HEK293T (cell line): ENCODE data around the gene SPRR2G.

ENCODE experiments used
- CTCF ChIA-PET: fragments of 350-600 bp; formaldehyde crosslinking; extraction: SDS; loops from one replicate; lab custom pipeline; 2021; ENCODE audit warnings: antibody characterized with exemption, inconsistent platforms; lab: Yijun Ruan, JAX
- POLR2A ChIA-PET: fragments of 350-600 bp; formaldehyde crosslinking; extraction: SDS; loops from one replicate; lab custom pipeline; 2020; ENCODE audit warnings: antibody characterized with exemption, inconsistent platforms; lab: Yijun Ruan, JAX
- DNase-seq: peaks from one replicate; pipeline ENCODE4 v3.0.0; 2012; ENCODE audit warnings: mixed read lengths; ENCODE audit errors: extremely low spot score
- ARNT ChIP-seq: fragments of 450-650 bp; IDR thresholded peaks from 2 replicates; pipeline ENCODE4 v1.6.1; 2017; ENCODE audit warnings: mild to moderate bottlenecking
- BHLHE40 ChIP-seq: fragments of 450-650 bp; IDR thresholded peaks from 2 replicates; pipeline ENCODE4 v1.6.1; 2016; ENCODE audit warnings: mild to moderate bottlenecking, moderate library complexity, borderline replicate concordance
- CTBP1 ChIP-seq: fragments of 450-650 bp; IDR thresholded peaks from 2 replicates; pipeline ENCODE4 v1.6.1; 2016; ENCODE audit warnings: borderline replicate concordance
- ELF4 ChIP-seq: fragments of 450-650 bp; IDR thresholded peaks from 2 replicates; pipeline ENCODE4 v1.6.1; 2017; ENCODE audit warnings: antibody characterized with exemption
- FOXA1 ChIP-seq: fragments of 450-650 bp; IDR thresholded peaks from 2 replicates; pipeline ENCODE4 v1.6.1; 2016; ENCODE audit warnings: mild to moderate bottlenecking
- FOXK2 ChIP-seq: fragments of 450-650 bp; IDR thresholded peaks from 2 replicates; pipeline ENCODE4 v1.6.1; 2016; ENCODE audit warnings: mild to moderate bottlenecking
- FOXM1 ChIP-seq: fragments of 450-650 bp; IDR thresholded peaks from 2 replicates; pipeline ENCODE4 v1.6.1; 2017; ENCODE audit warnings: mild to moderate bottlenecking, borderline replicate concordance
- HDGF ChIP-seq: fragments of 450-650 bp; IDR thresholded peaks from 2 replicates; pipeline ENCODE4 v1.6.1; 2017; ENCODE audit warnings: antibody characterized with exemption, borderline replicate concordance
- L3MBTL2 ChIP-seq: fragments of 450-650 bp; conservative IDR thresholded peaks from 2 replicates; pipeline ENCODE4 v1.6.1; 2016; ENCODE audit warnings: mild to moderate bottlenecking
- LEF1 ChIP-seq: fragments of 450-650 bp; IDR thresholded peaks from 2 replicates; pipeline ENCODE4 v1.6.1; 2017; ENCODE audit warnings: mild to moderate bottlenecking, borderline replicate concordance
- NFRKB ChIP-seq: fragments of 450-650 bp; IDR thresholded peaks from 2 replicates; pipeline ENCODE4 v1.6.1; 2016; ENCODE audit warnings: mild to moderate bottlenecking, moderate library complexity
- SP1 ChIP-seq: fragments of 450-650 bp; IDR thresholded peaks from 2 replicates; pipeline ENCODE4 v1.6.1; 2017
- SUZ12 ChIP-seq: fragments of 450-650 bp; IDR thresholded peaks from 2 replicates; pipeline ENCODE4 v1.6.1; 2016; ENCODE audit warnings: mild to moderate bottlenecking
- TARDBP ChIP-seq: fragments of 450-650 bp; IDR thresholded peaks from 2 replicates; pipeline ENCODE4 v1.6.1; 2016
- ZNF384 ChIP-seq: fragments of 450-650 bp; IDR thresholded peaks from 2 replicates; pipeline ENCODE4 v1.6.1; 2016
- TF ChIP-seq, protein P1 (sequence below): fragments of 450-650 bp; IDR thresholded peaks from 2 replicates; pipeline ENCODE4 v1.6.1; 2016

Gene SPRR2G

GRCh38 chr1:153178922-153179321 is 28.2 kb upstream of the SPRR2G start:
- POLR2A ChIA-PET: no interaction called here
- no peak for TF ChIP-seq NFRKB
- TF ChIP-seq, protein P1, sequence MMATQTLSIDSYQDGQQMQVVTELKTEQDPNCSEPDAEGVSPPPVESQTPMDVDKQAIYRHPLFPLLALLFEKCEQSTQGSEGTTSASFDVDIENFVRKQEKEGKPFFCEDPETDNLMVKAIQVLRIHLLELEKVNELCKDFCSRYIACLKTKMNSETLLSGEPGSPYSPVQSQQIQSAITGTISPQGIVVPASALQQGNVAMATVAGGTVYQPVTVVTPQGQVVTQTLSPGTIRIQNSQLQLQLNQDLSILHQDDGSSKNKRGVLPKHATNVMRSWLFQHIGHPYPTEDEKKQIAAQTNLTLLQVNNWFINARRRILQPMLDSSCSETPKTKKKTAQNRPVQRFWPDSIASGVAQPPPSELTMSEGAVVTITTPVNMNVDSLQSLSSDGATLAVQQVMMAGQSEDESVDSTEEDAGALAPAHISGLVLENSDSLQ: no peak
- TF ChIP-seq L3MBTL2: no peak
- no peak for TF ChIP-seq FOXM1
- no peak for TF ChIP-seq ELF4
- no peak for TF ChIP-seq SP1
- no peak for TF ChIP-seq FOXK2
- no peak for TF ChIP-seq HDGF
- no peak for TF ChIP-seq CTBP1
- TF ChIP-seq ZNF384: no peak
- no peak for TF ChIP-seq LEF1
- TF ChIP-seq ARNT: no peak
- CTCF ChIA-PET: no interaction called here
- no peak for DNase-seq

- ChIA-PET POLR2A (no interaction called here), CTCF (no interaction called here)
- TF ChIP-seq ARNT (no peak), L3MBTL2 (no peak), TARDBP (no peak), SUZ12 (no peak), HDGF (no peak), LEF1 (no peak), NFRKB (no peak), CTBP1 (no peak), BHLHE40 (no peak), FOXM1 (no peak), FOXK2 (no peak), SP1 (no peak), ELF4 (no peak), ZNF384 (no peak), FOXA1 (no peak)
- TF ChIP-seq, protein P1: no peak
- no peak for DNase-seq
These were observed 23.9 kb upstream of the SPRR2G start for GRCh38 chr1:153174624-153175023.

GRCh38 chr1:153168686-153169085 is 18.0 kb upstream of the SPRR2G start:
- ChIA-PET CTCF (no interaction called here), POLR2A (no interaction called here)
- DNase-seq: no peak
- no peak for TF ChIP-seq ARNT
- TF ChIP-seq SP1: no peak
- no peak for TF ChIP-seq NFRKB
- TF ChIP-seq L3MBTL2: no peak
- TF ChIP-seq LEF1: no peak
- TF ChIP-seq ZNF384: no peak
- TF ChIP-seq, protein P1: no peak
- no peak for TF ChIP-seq FOXA1
- TF ChIP-seq CTBP1: no peak
- TF ChIP-seq SUZ12: no peak
- no peak for TF ChIP-seq FOXM1
- TF ChIP-seq ELF4: no peak
- no peak for TF ChIP-seq BHLHE40
- TF ChIP-seq TARDBP: no peak
- no peak for TF ChIP-seq HDGF
- TF ChIP-seq FOXK2: no peak

- TF ChIP-seq HDGF (no peak), FOXK2 (no peak), LEF1 (no peak), L3MBTL2 (no peak), ELF4 (no peak), FOXM1 (no peak), ZNF384 (no peak), SUZ12 (no peak)
- CTCF ChIA-PET: no interaction called here
- POLR2A ChIA-PET: no interaction called here
- DNase-seq: no peak
These were observed 4.9 kb upstream of the SPRR2G start for GRCh38 chr1:153155541-153155940.

DNA sequence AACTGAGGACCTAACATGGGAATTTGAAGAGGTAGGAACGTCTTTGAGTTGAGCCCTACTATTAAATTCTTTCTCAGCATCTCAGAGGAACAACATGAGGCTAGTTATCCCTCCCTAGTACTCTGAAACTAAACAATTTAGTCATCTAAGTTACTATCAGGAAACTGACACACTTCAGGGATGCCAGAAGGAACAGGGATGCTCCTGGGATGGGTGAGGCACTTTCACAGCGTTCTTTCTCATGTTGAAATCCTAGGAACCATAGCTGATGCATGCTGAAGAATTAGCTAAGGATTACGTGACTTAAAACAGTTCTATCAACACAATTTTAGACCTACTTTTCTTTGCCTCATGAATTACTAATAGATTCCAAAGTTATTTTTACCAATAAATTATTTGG is 1.8 kb upstream of the SPRR2G start:
- CTCF ChIA-PET: interaction anchor here (1.0 kb wide), 1 partner anchor 40 kb away, joined by 4 read pairs; no protein-coding TSS in a partner anchor
- DNase-seq: no peak
- POLR2A ChIA-PET: no interaction called here
- TF ChIP-seq, protein P1: no peak
- TF ChIP-seq ZNF384 (no peak), FOXA1 (no peak), SUZ12 (no peak), LEF1 (no peak), ELF4 (no peak), TARDBP (no peak), HDGF (no peak), FOXK2 (no peak), FOXM1 (no peak), CTBP1 (no peak), BHLHE40 (no peak)

GRCh38 chr1:153141377-153141776 is 9.3 kb downstream of the SPRR2G start:
- POLR2A ChIA-PET: no interaction called here
- DNase-seq: no peak
- CTCF ChIA-PET: no interaction called here
- TF ChIP-seq, protein P1: no peak
- TF ChIP-seq L3MBTL2: no peak
- TF ChIP-seq CTBP1: no peak
- TF ChIP-seq SP1: no peak
- TF ChIP-seq BHLHE40: no peak
- TF ChIP-seq ZNF384: no peak
- TF ChIP-seq ARNT: no peak
- TF ChIP-seq FOXA1: no peak
